Erythroblast (primary cell): Measurements from ENCODE around the gene ALDH2.

Experiments
- GATA1 ChIP-seq: IDR thresholded peaks from 2 replicates; pipeline ENCODE4 v1.6.1; 2011; ENCODE audit warnings: low read depth, mild to moderate bottlenecking, control low read depth, low read length, moderate library complexity
- POLR2A ChIP-seq: IDR thresholded peaks from 2 replicates; pipeline ENCODE4 v1.6.1; 2011; ENCODE audit warnings: mild to moderate bottlenecking, low read length

GRCh38 chr12:111826316-111826715, 59.6 kb downstream of the ALDH2 start:
- TF ChIP-seq POLR2A (no peak), GATA1 (no peak)
